SH-SY5Y (cell line): ENCODE data around the gene MECR.

Experiments
- GATA2 ChIP-seq: IDR thresholded peaks from 2 replicates; pipeline ENCODE4 v1.6.1; 2011; ENCODE audit warnings: mild to moderate bottlenecking, low read depth, low read length
- GATA3 ChIP-seq: IDR thresholded peaks from 2 replicates; pipeline ENCODE4 v1.6.1; 2011; ENCODE audit warnings: low read depth, mild to moderate bottlenecking, low read length, moderate library complexity

- TF ChIP-seq GATA3 (no peak), GATA2 (no peak)
Measured at GRCh38 chr1:29248409-29248808, 17.7 kb upstream of the MECR start.
